ENCODE measurements around the gene SLC12A3. TPM values are rescaled to one million over a fixed set of nuclear protein-coding genes. Genes with fewer than 3 reads are reported as not detected.

The SLC12A3 gene
- total RNA-seq, 1 experiment from 2014 or later: not detected

DNA sequence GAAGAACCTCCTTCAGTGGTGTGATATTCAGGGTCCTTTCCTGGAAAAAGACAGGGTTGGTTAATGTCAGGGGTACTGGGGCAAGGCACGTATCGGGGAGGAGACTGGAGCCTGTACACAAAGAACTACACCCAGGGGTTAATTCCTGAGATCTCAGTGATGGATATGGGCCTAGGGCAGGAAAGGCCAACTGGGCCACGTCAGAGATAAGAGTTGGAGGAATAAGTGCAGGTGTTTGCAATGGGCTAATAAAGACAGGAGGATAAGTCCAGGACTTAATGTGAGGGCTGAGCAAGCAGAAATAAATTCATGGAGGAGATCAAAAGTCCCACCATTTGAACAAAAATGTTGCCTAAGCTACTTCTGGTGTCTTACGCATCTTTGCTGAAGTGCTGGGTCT, 56.6 kb downstream of the SLC12A3 start:
- no peak for DNase-seq
- Histone ChIP-seq H2AFZ (ENCODE audit: low read length) (no peak overlapping the region), H3K4me3 (ENCODE audit: low read length) (no peak overlapping the region), H3K36me3 (ENCODE audit: insufficient read depth, low read length) (no peaks in the 10 kb centered on the region), H3K4me2 (ENCODE audit: low read depth, low read length, poor library complexity, severe bottlenecking) (no peak overlapping the region), H3K4me1 (ENCODE audit: low read length) (peaks cover 17% of the 10 kb centered on the region), H3K27ac (ENCODE audit: low read length) (no peak overlapping the region), H3K9ac (ENCODE audit: low read length) (no peak overlapping the region), H3K9me3 (ENCODE audit: low read length) (no peaks in the 10 kb centered on the region), H3K79me2 (ENCODE audit: low read length) (no peaks in the 10 kb centered on the region), H3K9me2 (replicated peaks; ENCODE audit: insufficient read depth, low read length) (no peaks in the 10 kb centered on the region), H4K20me1 (ENCODE audit: insufficient read depth, low read depth, low read length) (no peaks in the 10 kb centered on the region), H3K27me3 (ENCODE audit: low read length) (no peaks in the 10 kb centered on the region)

DNA sequence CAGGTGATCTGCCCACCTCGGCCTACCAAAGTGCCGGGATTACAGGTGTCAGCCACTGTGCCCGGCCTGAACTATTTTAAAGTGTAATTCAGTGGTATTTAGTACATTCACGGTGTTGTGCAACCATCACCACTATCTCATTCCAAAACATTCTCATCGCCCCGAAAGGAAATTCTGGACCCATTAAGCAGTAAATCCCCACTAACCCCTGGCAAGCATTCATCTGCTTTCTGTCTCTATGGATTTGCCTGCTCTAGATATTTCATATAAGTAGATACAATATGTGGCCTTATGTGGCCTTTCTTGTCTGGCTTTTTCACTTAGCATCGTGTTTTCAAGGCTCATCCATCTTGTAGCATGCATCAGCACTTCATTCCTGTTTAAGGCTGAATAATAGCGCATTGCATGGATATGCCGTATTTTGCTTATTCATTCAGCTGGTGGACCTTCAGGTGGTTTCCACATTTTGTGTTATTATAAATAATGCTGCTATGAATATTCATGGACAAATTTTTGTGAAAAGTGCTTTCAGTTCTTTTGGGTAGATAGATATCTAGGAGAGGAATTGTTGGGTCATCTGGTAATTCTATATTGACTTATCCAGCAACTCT, 58.6 kb downstream of the SLC12A3 start:
- Histone ChIP-seq H4K20me1 (ENCODE audit: insufficient read depth, low read depth, low read length) (no peaks in the 10 kb centered on the region), H3K27ac (ENCODE audit: low read length) (no peak overlapping the region), H3K4me2 (ENCODE audit: low read depth, low read length, poor library complexity, severe bottlenecking) (no peak overlapping the region), H2AFZ (ENCODE audit: low read length) (no peak overlapping the region), H3K27me3 (ENCODE audit: low read length) (no peaks in the 10 kb centered on the region), H3K9me3 (ENCODE audit: low read length) (no peaks in the 10 kb centered on the region), H3K36me3 (ENCODE audit: insufficient read depth, low read length) (no peaks in the 10 kb centered on the region), H3K4me1 (ENCODE audit: low read length) (peaks cover 5% of the 10 kb centered on the region), H3K9ac (ENCODE audit: low read length) (no peak overlapping the region), H3K9me2 (replicated peaks; ENCODE audit: insufficient read depth, low read length) (no peaks in the 10 kb centered on the region), H3K79me2 (ENCODE audit: low read length) (no peaks in the 10 kb centered on the region), H3K4me3 (ENCODE audit: low read length) (no peak overlapping the region)
- no peak for DNase-seq

DNA sequence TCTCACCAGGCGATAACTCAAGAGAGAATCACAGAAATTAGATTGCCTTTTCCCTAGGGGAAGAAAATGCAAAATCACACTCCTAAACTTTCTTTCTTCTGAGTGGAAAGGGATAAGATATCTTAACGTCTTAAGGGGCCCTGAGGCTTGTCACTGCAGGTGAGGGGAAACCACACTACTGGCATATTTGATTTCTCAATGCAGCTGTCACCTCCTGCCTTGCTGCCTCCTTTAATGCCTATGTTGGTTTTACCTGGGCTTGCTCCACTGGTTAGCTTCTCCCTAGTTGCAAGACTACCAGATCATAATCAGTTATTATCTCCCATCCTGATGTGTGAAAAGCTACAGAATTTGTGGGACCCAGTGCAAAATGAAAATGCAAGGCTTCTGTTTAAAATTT, 62.5 kb downstream of the SLC12A3 start:
- H3K9me3 ChIP-seq (ENCODE audit: low read length): no peaks in the 10 kb centered on the region
- H3K4me3 ChIP-seq (ENCODE audit: low read length): no peak overlapping the region
- no peaks in the 10 kb centered on the region for H3K36me3 ChIP-seq (ENCODE audit: insufficient read depth, low read length)
- H3K4me2 ChIP-seq (ENCODE audit: low read depth, low read length, poor library complexity, severe bottlenecking): no peak overlapping the region
- no peaks in the 10 kb centered on the region for H3K27me3 ChIP-seq (ENCODE audit: low read length)
- H3K27ac ChIP-seq (ENCODE audit: low read length): no peak overlapping the region
- H3K4me1 ChIP-seq (ENCODE audit: low read length): peaks cover 27% of the 10 kb centered on the region
- DNase-seq: no peak
- no peaks in the 10 kb centered on the region for H3K9me2 ChIP-seq (replicated peaks; ENCODE audit: insufficient read depth, low read length)
- no peak overlapping the region for H2AFZ ChIP-seq (ENCODE audit: low read length)
- peaks cover 5% of the 10 kb centered on the region for H3K79me2 ChIP-seq (ENCODE audit: low read length)
- H3K9ac ChIP-seq (ENCODE audit: low read length): no peak overlapping the region
- H4K20me1 ChIP-seq (ENCODE audit: insufficient read depth, low read depth, low read length): peaks cover 3% of the 10 kb centered on the region; the same call in 1 of the 2 replicates

DNA sequence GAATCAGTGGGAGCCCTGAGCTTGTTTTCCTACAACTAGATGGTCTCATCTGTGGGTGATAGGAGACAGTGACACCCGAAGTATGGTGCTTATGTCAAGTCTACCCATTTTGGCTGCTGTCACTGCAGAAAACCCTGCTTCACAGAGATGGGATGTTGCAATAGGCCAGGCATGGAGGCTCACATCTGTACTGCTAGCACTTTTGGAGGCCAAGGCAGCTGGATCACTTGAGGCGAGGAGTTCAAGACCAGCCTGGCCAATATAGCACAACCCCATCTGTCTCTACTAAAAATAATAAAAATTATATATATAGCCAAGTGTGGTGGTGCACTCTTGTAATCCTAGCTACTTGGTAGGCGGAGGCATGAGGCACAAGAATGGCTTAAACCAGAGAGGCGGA, 64.6 kb downstream of the SLC12A3 start:
- Histone ChIP-seq H3K79me2 (ENCODE audit: low read length) (peaks cover 26% of the 10 kb centered on the region), H3K9ac (ENCODE audit: low read length) (no peak overlapping the region), H3K4me2 (ENCODE audit: low read depth, low read length, poor library complexity, severe bottlenecking) (no peak overlapping the region), H3K9me3 (ENCODE audit: low read length) (no peaks in the 10 kb centered on the region), H2AFZ (ENCODE audit: low read length) (peak overlapping the region; percentile 82; the same call in 1 of the 2 replicates), H3K4me3 (ENCODE audit: low read length) (no peak overlapping the region), H3K4me1 (ENCODE audit: low read length) (peaks cover 41% of the 10 kb centered on the region), H3K9me2 (replicated peaks; ENCODE audit: insufficient read depth, low read length) (no peaks in the 10 kb centered on the region), H3K27me3 (ENCODE audit: low read length) (no peaks in the 10 kb centered on the region), H4K20me1 (ENCODE audit: insufficient read depth, low read depth, low read length) (peaks cover 22% of the 10 kb centered on the region; the same call in 1 of the 2 replicates), H3K36me3 (ENCODE audit: insufficient read depth, low read length) (peaks cover 12% of the 10 kb centered on the region), H3K27ac (ENCODE audit: low read length) (peak overlapping the region; percentile 91; the same call in 1 of the 2 replicates)
- peak; percentile 68 for DNase-seq

DNA sequence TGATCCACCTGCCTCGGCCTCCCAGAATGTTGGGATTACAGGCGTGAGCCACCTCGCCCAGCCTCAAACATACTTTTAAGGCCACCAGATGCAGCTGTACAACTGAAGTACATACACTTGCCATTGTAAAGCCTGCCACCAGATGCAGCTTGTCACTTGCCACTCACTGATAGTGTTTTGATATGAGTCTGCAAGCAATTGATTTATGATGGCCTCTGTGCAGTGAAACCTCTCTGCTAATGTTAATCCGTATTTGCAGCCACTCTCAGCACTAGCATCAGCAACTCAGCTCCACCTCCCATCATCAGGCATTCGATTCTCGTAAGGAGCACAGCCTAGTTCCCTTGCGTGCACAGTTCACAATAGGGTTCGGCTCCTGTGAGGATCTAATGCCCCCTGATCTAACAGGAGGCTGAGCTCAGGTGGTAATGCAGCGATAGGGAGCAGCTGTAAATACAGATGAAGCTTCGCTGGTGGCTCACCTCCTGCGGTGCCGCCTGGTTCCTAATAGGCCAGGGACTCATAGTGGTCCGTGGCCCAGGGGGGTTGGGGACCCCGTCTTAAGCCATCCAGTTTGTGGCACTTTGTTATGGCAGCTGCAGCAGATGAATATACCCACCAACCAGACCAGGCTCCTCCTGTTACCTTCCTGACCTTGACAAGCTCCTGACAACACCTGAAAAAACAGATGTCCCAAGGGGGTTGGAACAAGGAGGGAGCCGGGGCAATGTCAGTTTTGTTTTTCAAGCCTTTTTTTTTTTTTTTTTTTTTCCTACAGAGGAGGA, 65.7 kb downstream of the SLC12A3 start:
- Histone ChIP-seq H3K9me2 (replicated peaks; ENCODE audit: insufficient read depth, low read length) (no peaks in the 10 kb centered on the region), H4K20me1 (ENCODE audit: insufficient read depth, low read depth, low read length) (peaks cover 28% of the 10 kb centered on the region; the same call in 1 of the 2 replicates), H3K27me3 (ENCODE audit: low read length) (no peaks in the 10 kb centered on the region), H3K36me3 (ENCODE audit: insufficient read depth, low read length) (peaks cover 21% of the 10 kb centered on the region), H3K9ac (ENCODE audit: low read length) (peak overlapping the region; percentile 87), H3K4me1 (ENCODE audit: low read length) (peaks cover 52% of the 10 kb centered on the region), H3K4me3 (ENCODE audit: low read length) (peak overlapping the region; percentile 92), H3K79me2 (ENCODE audit: low read length) (peaks cover 36% of the 10 kb centered on the region), H3K27ac (ENCODE audit: low read length) (peak overlapping the region; percentile 91), H2AFZ (ENCODE audit: low read length) (peak overlapping the region; percentile 82), H3K4me2 (ENCODE audit: low read depth, low read length, poor library complexity, severe bottlenecking) (peak overlapping the region; percentile 90), H3K9me3 (ENCODE audit: low read length) (no peaks in the 10 kb centered on the region)
- peak; percentile 63 for DNase-seq

DNA sequence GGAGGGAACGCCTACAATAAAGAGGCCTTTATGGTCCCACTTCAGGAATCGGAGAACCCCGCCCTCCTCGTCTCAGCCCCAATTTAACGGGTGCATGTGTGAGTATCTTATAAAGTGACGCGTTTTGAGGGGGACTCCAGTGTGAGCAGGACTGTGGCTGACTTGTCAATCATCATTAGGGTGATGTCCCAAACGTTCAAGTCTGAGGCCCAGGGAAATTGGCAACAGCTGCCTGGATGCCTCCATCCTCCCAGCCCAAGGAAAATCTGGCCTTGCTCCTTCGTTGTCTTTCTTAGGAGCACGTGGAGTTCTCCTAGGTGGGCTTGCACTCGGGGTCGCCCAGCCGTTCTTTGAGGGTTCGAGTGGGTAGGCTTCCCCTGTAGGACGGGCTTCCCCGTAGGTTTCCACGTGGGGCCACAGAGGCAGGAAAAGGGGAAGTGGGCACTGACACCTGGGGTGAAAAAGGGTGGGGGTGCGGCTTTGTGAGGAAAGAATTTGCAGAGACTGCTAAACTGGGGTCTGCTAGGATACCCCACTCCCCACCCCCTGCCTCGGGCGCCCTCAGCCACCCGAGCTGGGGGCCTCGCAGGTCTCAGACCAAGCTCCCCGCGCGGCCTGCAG, 66.4 kb downstream of the SLC12A3 start:
- Histone ChIP-seq H3K9me3 (ENCODE audit: low read length) (no peaks in the 10 kb centered on the region), H3K4me2 (ENCODE audit: low read depth, low read length, poor library complexity, severe bottlenecking) (peak overlapping the region; percentile 90), H3K79me2 (ENCODE audit: low read length) (peaks cover 43% of the 10 kb centered on the region), H3K27ac (ENCODE audit: low read length) (peak overlapping the region; percentile 91), H2AFZ (ENCODE audit: low read length) (0 out of 2 replicates have a peak overlapping the region, but pooled peaks have one; percentile 35), H3K4me1 (ENCODE audit: low read length) (peaks cover 59% of the 10 kb centered on the region), H3K4me3 (ENCODE audit: low read length) (peak overlapping the region; percentile 92), H3K9ac (ENCODE audit: low read length) (peak overlapping the region; percentile 87), H4K20me1 (ENCODE audit: insufficient read depth, low read depth, low read length) (peaks cover 28% of the 10 kb centered on the region; the same call in 1 of the 2 replicates), H3K27me3 (ENCODE audit: low read length) (no peaks in the 10 kb centered on the region), H3K36me3 (ENCODE audit: insufficient read depth, low read length) (peaks cover 28% of the 10 kb centered on the region), H3K9me2 (replicated peaks; ENCODE audit: insufficient read depth, low read length) (no peaks in the 10 kb centered on the region)
- DNase-seq: peak; percentile 93

DNA sequence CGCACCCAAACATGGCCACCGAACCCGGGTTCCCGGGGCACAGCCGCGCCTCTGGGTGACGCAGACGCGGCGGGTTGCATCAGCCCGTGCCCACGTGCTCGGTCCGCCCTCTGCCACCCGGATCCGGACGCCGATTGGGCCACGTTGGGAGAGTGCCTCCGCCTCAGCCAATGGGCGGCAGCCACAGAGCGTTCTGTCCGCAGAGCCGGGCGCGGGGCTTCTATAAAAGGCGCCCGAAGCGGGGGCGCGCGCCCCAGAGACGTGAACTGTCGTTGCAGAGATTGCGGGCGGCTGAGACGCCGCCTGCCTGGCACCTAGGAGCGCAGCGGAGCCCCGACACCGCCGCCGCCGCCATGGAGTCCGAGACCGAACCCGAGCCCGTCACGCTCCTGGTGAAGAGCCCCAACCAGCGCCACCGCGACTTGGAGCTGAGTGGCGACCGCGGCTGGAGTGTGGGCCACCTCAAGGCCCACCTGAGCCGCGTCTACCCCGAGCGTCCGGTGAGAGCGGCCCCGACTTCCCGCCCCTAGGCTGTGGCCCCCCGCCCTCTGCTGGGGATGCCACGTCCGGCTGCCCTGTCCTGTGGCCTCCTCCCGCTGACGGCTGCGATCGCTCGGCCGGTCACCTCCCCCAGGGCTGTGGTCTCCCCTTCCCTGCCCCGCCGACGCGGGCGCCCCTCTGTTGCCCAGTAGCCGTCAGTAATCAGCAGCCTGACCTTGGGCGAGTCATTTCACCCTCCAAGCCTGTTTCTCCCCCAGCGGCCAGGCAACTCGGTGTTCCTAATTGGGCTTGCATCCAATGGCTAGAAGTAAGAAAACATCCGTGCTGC, 67.1 kb downstream of the SLC12A3 start, which contains the start of gene HERPUD1:
Gene HERPUD1 (plus strand): TSS at position 251 of the 829 bp plus-strand sequence. CDS start 103 bp downstream, at position 354.
- Histone ChIP-seq H3K9me3 (ENCODE audit: low read length) (no peaks in the 10 kb centered on the region), H3K9me2 (replicated peaks; ENCODE audit: insufficient read depth, low read length) (no peaks in the 10 kb centered on the region), H3K79me2 (ENCODE audit: low read length) (peaks cover 51% of the 10 kb centered on the region), H3K4me2 (ENCODE audit: low read depth, low read length, poor library complexity, severe bottlenecking) (peak within 1 kb of the TSS; percentile 90), H3K4me3 (ENCODE audit: low read length) (peak within 1 kb of the TSS; percentile 92), H3K27ac (ENCODE audit: low read length) (peak within 1 kb of the TSS; percentile 91), H3K36me3 (ENCODE audit: insufficient read depth, low read length) (peaks cover 36% of the 10 kb centered on the region), H3K27me3 (ENCODE audit: low read length) (no peaks in the 10 kb centered on the region), H4K20me1 (ENCODE audit: insufficient read depth, low read depth, low read length) (peaks cover 28% of the 10 kb centered on the region; the same call in 1 of the 2 replicates), H2AFZ (ENCODE audit: low read length) (peak within 1 kb of the TSS; percentile 82), H3K9ac (ENCODE audit: low read length) (peak within 1 kb of the TSS; percentile 87), H3K4me1 (ENCODE audit: low read length) (peaks cover 66% of the 10 kb centered on the region)
- DNase-seq: peak; percentile 99
